ELR (cell line): ENCODE results near the gene ST3GAL2.
"Not testable (repeated sequence)": the region's sequence is repeated elsewhere in the genome, so short reads cannot be mapped to it uniquely, and the experiment has no call there.

Source experiments
- DNase-seq: peaks from one replicate; pipeline ENCODE4 v3.0.0-alpha.2; 2015; ENCODE audit warnings: low read depth

The ST3GAL2 gene

GRCh38 chr16:70332728-70333127, 106.2 kb downstream of the ST3GAL2 start:
- DNase-seq, result not testable (repeated sequence)

DNA sequence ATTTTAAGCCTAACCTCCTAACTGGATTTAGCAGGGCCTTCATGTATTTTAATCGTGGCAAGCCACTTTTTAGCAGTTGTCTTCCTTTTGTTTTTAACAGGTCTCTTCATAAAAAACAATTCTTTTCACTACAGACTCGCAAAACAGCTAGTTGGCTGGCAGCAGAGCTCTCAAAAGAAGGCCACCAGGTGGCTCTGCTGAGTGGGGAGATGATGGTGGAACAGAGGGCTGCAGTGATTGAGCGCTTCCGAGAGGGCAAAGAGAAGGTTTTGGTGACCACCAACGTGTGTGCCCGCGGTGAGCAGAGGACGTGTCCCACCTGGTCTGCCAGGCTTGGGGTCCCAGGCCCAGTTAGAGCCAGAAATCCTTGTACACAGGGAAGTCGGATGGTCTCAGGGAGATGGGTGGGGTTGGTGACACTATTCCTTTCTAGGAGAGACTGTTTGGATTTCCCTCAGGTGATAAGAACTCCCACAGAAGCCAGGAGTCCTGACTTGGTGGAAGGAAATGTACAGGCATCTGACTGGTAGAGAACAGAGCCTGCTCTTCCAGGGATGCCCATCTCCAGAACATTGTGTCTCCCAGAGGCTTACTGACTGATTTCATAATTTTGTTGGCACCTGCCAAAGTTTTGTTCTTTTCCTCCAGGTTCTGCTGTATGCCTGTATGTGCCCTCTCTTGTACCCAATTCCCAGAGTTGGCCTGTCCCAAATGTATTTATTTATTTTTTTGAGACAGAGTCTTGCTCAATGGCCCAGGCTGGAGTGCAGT, 107.1 kb downstream of the ST3GAL2 start:
- peak; percentile 27 for DNase-seq

DNA sequence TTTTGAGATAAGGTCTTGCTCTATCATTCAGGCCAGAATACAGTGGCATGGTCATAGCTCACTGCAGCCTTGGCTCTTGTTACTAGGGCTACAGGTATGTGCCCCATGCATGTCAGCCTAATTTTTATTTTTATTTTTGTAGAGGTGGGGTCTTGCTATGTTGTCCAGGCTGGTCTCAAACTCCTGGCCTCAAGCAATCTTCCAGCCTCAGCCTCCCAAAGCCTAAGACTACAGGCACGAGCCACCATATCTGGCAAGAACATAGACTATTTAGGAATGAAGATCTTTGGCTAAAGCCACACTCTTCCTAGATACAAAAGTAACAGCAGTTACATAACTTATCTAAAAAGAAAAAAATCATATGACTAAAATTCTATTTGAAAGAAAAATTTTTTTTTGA, 107.8 kb downstream of the ST3GAL2 start:
- DNase-seq, result no peak
